Epithelial cell of proximal tubule (primary cell): ENCODE data around the gene GLUL. TPM values are rescaled to one million over a fixed set of nuclear protein-coding genes. Genes with fewer than 3 reads are reported as not detected.

Experiments used
- DNase-seq: peaks from one replicate; pipeline ENCODE4 v3.0.0-alpha.2; 2011; ENCODE audit warnings: low read depth
- H3K4me3 ChIP-seq: 2 replicates; pipeline ENCODE4 v1.5.1; 2011; ENCODE audit warnings: low read depth, mild to moderate bottlenecking, low read length
- CTCF ChIP-seq: conservative IDR thresholded peaks from 2 replicates; pipeline ENCODE4 v1.5.1; 2012; ENCODE audit warnings: low read depth, mild to moderate bottlenecking, low read length
- total RNA-seq: library from RNA; depleted of rRNA; stranded (reverse); fragments of >200 nt; gene quantifications from 2 replicates; pipeline ENCODE4 v1.2.3, GENCODE V29; 2015

GLUL gene
- total RNA-seq, 1 donor from 2014 or later = 137 TPM

- no peak overlapping the region for H3K4me3 ChIP-seq
- DNase-seq = no peak
- TF ChIP-seq CTCF = no peak
Observed at GRCh38 chr1:182368903-182369302, 22.7 kb downstream of the GLUL start.

DNA sequence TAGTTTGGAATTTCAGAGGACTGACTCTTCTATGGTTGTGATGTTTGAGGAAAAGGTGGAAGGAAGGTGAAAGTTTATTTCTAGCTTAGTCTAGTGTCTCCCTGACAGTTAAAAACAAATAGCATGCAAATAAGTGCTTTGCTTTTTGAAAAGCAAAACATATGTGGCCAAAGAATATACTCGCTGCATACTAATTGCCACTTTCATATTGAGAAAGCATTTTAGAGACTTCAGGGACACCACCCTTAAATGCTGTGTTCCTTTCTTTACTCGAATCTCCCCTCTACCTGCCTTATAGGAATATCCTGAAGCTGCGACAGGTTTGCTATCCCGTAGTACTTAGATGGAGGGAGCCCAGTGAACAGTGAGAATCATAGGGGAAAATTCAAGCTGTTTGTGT lies 23.2 kb downstream of the GLUL start:
- no peak for DNase-seq
- no peak overlapping the region for H3K4me3 ChIP-seq
- TF ChIP-seq CTCF = no peak

DNA sequence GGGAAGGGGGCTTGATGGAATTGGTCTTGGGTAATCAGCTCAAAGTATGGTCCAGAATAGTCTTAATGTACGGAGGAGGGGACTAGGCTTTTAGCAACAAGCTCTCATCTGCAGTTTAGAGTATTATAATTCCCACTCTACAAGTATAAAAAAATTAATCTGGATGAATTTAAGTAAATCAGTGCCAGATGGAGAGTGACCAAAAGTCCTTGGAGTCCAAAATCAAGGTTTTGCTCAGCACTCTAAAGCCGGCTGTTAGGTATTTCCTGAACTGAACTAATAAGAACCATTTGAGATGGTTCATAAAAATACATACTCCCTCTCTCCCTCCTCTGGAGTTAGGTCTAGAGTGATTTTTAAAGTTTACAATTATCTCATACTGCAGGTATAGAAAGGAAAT lies 23.7 kb downstream of the GLUL start:
- no peak for DNase-seq
- TF ChIP-seq CTCF = no peak

GRCh38 chr1:182366596-182366995 lies 25.0 kb downstream of the GLUL start:
- H3K4me3 ChIP-seq = no peak overlapping the region
- DNase-seq = no peak
- TF ChIP-seq CTCF = no peak

More for the DNA sequence above, 23.7 kb downstream of the GLUL start:
- no peak overlapping the region for H3K4me3 ChIP-seq

DNA sequence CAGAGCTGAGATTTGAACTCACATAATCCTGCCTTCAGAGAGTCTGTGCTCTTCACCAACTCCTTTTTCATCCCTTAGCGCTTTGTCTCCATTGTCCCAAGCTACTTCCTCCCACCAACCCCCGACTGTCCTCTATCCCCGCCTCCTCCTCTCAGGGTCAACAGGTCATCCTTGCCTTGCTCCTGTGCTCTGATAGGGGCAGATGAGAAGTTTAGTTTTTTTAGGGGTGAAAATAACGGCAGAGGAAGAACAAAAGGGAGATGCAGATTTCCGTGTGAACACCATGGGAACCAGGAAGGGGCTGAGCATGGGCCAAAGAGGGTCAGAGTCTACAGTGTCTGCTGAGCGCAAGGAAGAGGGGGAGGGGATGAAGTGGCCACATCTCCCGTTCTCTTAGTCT lies 31.9 kb downstream of the GLUL start:
- no peak for TF ChIP-seq CTCF
- H3K4me3 ChIP-seq = no peak overlapping the region
- DNase-seq = no peak

DNA sequence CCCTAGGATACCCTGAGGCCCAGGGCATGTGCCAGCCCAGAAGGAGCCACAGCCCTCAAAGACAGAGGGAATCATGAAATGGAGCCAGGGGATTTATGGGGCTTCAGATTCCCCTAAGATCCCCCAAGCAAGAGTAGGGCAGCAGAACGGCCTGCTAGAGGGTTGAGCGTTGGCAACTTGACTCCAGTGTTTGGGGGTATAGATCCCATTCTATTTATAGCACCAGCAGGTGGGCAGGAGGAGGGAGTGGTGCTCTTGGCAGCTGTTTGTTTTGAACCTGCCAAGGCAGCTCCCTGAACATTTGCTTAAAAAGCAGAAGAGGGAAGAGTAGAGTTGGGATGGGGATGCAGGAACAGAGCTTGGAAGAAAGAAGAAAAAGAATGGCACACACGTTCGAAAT lies 33.7 kb downstream of the GLUL start:
- no peak overlapping the region for H3K4me3 ChIP-seq
- DNase-seq = no peak
- no peak for TF ChIP-seq CTCF

DNA sequence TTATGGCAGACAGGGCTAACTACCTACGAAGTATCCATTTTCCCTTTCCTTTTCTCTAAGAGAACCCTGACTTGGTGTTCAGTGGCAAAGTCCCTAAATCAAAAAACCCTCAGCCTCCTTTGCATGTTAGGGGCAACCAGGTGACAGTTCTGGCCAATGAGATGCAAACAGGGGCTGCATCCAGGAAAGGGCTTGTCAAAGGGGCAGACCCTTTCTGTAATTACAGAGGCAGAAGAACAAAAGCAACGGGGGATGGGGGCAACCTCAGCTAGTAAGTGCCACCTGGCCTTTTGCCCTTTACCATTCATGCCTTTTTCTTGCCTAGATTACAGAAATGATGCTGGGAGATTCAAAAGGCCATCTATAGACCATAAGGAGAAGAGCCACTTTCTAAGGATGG lies 34.4 kb downstream of the GLUL start:
- no peak for DNase-seq
- H3K4me3 ChIP-seq = no peak overlapping the region

More for the DNA sequence above, 34.4 kb downstream of the GLUL start:
- no peak for TF ChIP-seq CTCF
